ENCODE data around the gene GABRA5. TPM values are rescaled to one million over a fixed set of nuclear protein-coding genes. Genes with fewer than 3 reads are reported as not detected.

The GABRA5 gene
- total RNA-seq, 2 donors from 2014 or later = 3.8 to 4.4 TPM

DNA sequence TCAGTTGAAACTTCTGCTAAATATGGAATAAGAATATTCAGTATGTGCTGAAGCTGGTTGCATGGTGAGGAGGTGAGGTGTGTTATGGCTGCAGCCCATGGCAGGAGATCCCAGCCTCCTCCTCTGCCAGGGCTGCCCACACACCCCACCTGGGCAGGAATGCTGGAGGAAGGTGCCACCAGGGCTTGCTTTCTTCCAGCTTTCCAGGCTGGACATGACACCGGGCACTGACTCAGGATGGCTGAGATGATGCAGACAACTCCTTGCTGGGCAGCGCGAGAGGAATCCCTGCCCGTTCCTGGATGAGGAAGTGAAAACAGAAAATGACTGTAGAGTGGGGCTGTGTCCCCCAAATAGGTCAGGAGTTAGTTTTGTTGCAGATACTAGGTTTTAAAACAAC lies 118.2 kb downstream of the GABRA5 start:
- H3K27ac Mint-ChIP-seq = no peak overlapping the region
- H3K4me3 Mint-ChIP-seq = no peak overlapping the region
- H3K4me1 ChIP-seq (ENCODE audit: control insufficient read depth, insufficient read depth, low read length) = no peaks in the 10 kb centered on the region
- 88 to 100% methylated on average over 1 to 4 of the region's 4 CpGs for WGBS, 2 experiments (ENCODE audit: insufficient coverage in 1 of 2, insufficient read length in 1 of 2)
- no peaks in the 10 kb centered on the region for H3K9me3 Mint-ChIP-seq
- no peak for TF ChIP-seq CTCF (conservative IDR thresholded peaks at IDR 0.05)
- no peaks in the 10 kb centered on the region for H3K36me3 Mint-ChIP-seq (ENCODE audit: low read depth)
- H3K9me3 ChIP-seq (ENCODE audit: control insufficient read depth, low read length) = no peaks in the 10 kb centered on the region
- no peaks in the 10 kb centered on the region for H3K27me3 ChIP-seq (ENCODE audit: control insufficient read depth, insufficient read depth, low read length, poor library complexity, severe bottlenecking)
- H3K4me1 Mint-ChIP-seq = no peaks in the 10 kb centered on the region
- H3K27ac ChIP-seq (ENCODE audit: low read depth, low read length) = no peak overlapping the region
- no peaks in the 10 kb centered on the region for H3K27me3 Mint-ChIP-seq (ENCODE audit: insufficient read depth)
- no peak overlapping the region for H3K4me3 ChIP-seq (ENCODE audit: low read length)
- DNase-seq = no peak
- no peak overlapping the region for H3K9ac ChIP-seq (ENCODE audit: extremely low read depth, low read length, poor library complexity, severe bottlenecking)
- no peaks in the 10 kb centered on the region for H3K36me3 ChIP-seq (ENCODE audit: control insufficient read depth, insufficient read depth, low read length)

- no peak overlapping the region for H3K27ac ChIP-seq (ENCODE audit: low read depth, low read length)
- no peak overlapping the region for H3K9ac ChIP-seq (ENCODE audit: extremely low read depth, low read length, poor library complexity, severe bottlenecking)
- 92% methylated on average over 2 of the region's 2 CpGs; no CpG with 5 or more reads in 1 of the 2 experiments for WGBS, 2 experiments (ENCODE audit: insufficient coverage in 1 of 2, insufficient read length in 1 of 2)
- no peak for DNase-seq
- TF ChIP-seq CTCF (conservative IDR thresholded peaks at IDR 0.05) = no peak
- H3K4me3 ChIP-seq (ENCODE audit: low read length) = no peak overlapping the region
- H3K36me3 ChIP-seq (ENCODE audit: control insufficient read depth, insufficient read depth, low read length) = no peaks in the 10 kb centered on the region
- Mint-ChIP-seq H3K27ac (no peak overlapping the region), H3K27me3 (ENCODE audit: insufficient read depth) (no peaks in the 10 kb centered on the region), H3K4me3 (no peak overlapping the region), H3K4me1 (no peaks in the 10 kb centered on the region), H3K36me3 (ENCODE audit: low read depth) (no peaks in the 10 kb centered on the region), H3K9me3 (peaks cover 10% of the 10 kb centered on the region)
- H3K27me3 ChIP-seq (ENCODE audit: control insufficient read depth, insufficient read depth, low read length, poor library complexity, severe bottlenecking) = no peaks in the 10 kb centered on the region
- no peaks in the 10 kb centered on the region for H3K9me3 ChIP-seq (ENCODE audit: control insufficient read depth, low read length)
- no peaks in the 10 kb centered on the region for H3K4me1 ChIP-seq (ENCODE audit: control insufficient read depth, insufficient read depth, low read length)
Measured at GRCh38 chr15:26996250-26996649, 129.4 kb downstream of the GABRA5 start.

Other genes starting within 250 kb of the GABRA5 start
- gene GABRB3, start 94.0 kb upstream of the GABRA5 start, total RNA-seq = 100 to 1,000 TPM in 1 of 2 donors, 10 to 100 TPM in 1; 81.8 to 122 TPM
- under 1 TPM; 0.48 to 0.84 TPM for gene GABRG3, start 104.1 kb downstream of the GABRA5 start, total RNA-seq

Data from endodermal cell (in vitro differentiated cells).